GM23248 (cell line): Measurements from ENCODE around the gene PCK2. TPM values are rescaled to one million over a fixed set of nuclear protein-coding genes. Genes with fewer than 3 reads are reported as not detected.
A peak's percentile ranks its signal among the peaks of the same experiment; 100 is the strongest.

ENCODE experiments used
- DNase-seq: peaks from one replicate; pipeline ENCODE4 v3.0.0-alpha.2; 2015
- H2AFZ ChIP-seq: fragments of 200-600 bp; sonication (generic); 2 replicates; pipeline ENCODE4 v1.6.1; 2016; ENCODE audit warnings: antibody characterized with exemption
- H3F3A ChIP-seq: fragments of 200-600 bp; sonication (generic); 2 replicates; pipeline ENCODE4 v1.6.1; 2016; ENCODE audit warnings: mild to moderate bottlenecking, antibody characterized with exemption, mixed run types; ENCODE audit not compliant: insufficient read depth
- H3K27ac ChIP-seq: fragments of 200-600 bp; sonication (generic); 2 replicates; pipeline ENCODE4 v1.5.1; 2016; ENCODE audit warnings: mild to moderate bottlenecking
- H3K27me3 ChIP-seq: fragments of 200-600 bp; sonication (generic); replicated peaks from 2 replicates; pipeline ENCODE4 v1.6.1; 2016; ENCODE audit warnings: mild to moderate bottlenecking; ENCODE audit not compliant: insufficient read depth
- H3K36me3 ChIP-seq: fragments of 200-600 bp; sonication (generic); 2 replicates; pipeline ENCODE4 v1.6.1; 2016; ENCODE audit warnings: low read depth, mild to moderate bottlenecking
- H3K4me1 ChIP-seq: fragments of 200-600 bp; sonication (generic); 2 replicates; pipeline ENCODE4 v1.6.1; 2016; ENCODE audit warnings: mild to moderate bottlenecking; ENCODE audit not compliant: insufficient read depth
- H3K4me2 ChIP-seq: fragments of 200-600 bp; sonication (generic); one replicate; pipeline ENCODE4 v1.6.1; 2016; ENCODE audit warnings: mild to moderate bottlenecking; ENCODE audit not compliant: unreplicated experiment
- H3K4me3 ChIP-seq: fragments of 200-600 bp; sonication (generic); 2 replicates; pipeline ENCODE4 v1.5.1; 2016; ENCODE audit warnings: mild to moderate bottlenecking
- H3K79me2 ChIP-seq: fragments of 200-600 bp; sonication (generic); 2 replicates; pipeline ENCODE4 v1.6.1; 2016; ENCODE audit warnings: mild to moderate bottlenecking; ENCODE audit not compliant: insufficient read depth
- H3K9ac ChIP-seq: fragments of 200-600 bp; sonication (generic); 2 replicates; pipeline ENCODE4 v1.6.1; 2016; ENCODE audit warnings: mild to moderate bottlenecking
- H3K9me2 ChIP-seq: fragments of 200-600 bp; sonication (generic); 2 replicates; pipeline ENCODE4 v1.6.1; 2016; ENCODE audit warnings: mixed run types, mild to moderate bottlenecking, moderate library complexity; ENCODE audit not compliant: insufficient read depth
- H3K9me3 ChIP-seq: fragments of 200-600 bp; sonication (generic); one replicate; pipeline ENCODE4 v1.6.1; 2017; ENCODE audit warnings: low read depth
- H4K20me1 ChIP-seq: fragments of 200-600 bp; sonication (generic); 2 replicates; pipeline ENCODE4 v1.6.0; 2016; ENCODE audit not compliant: insufficient read depth
- EZH2 ChIP-seq: fragments of 200-600 bp; sonication (generic); IDR thresholded peaks from 2 replicates; pipeline ENCODE4 v1.6.1; 2018; ENCODE audit warnings: antibody characterized with exemption, mild to moderate bottlenecking; ENCODE audit not compliant: insufficient read depth, poor library complexity, severe bottlenecking
- EZH2phosphoT487 ChIP-seq: fragments of 200-600 bp; sonication (generic); IDR thresholded peaks from 2 replicates; pipeline ENCODE4 v1.6.1; 2018; ENCODE audit warnings: antibody characterized with exemption, moderate library complexity, mild to moderate bottlenecking, low read depth; ENCODE audit not compliant: insufficient read depth
- WGBS, 2 experiments: methylation state at CpG; one replicate each; pipeline ENCODE4 v1.1.6; 2015 to 2017; ENCODE audit warnings: low lambda C conversion rate in 2 of 2, low coverage in 1 of 2; ENCODE audit errors: missing lambda C conversion rate in 2 of 2; 5-methylcytosine and 5-hydroxymethylcytosine counted together
- in situ Hi-C: fragments of 300-500 bp; cut with MboI; formaldehyde crosslinking; loops from 2 replicates; pipeline ENCODE4 v1.15.0; 2020
- polyA plus RNA-seq: library from polyadenylated mRNA; unstranded; fragments of >200 nt; fragmentation: Nextera tagmentation; extraction: Ambion mirVana; gene quantifications from 2 replicates; pipeline ENCODE4 v1.2.1, GENCODE V29; 2016
- total RNA-seq: library from RNA; depleted of rRNA; stranded (reverse); fragments of >200 nt; shearing (Covaris generic); gene quantifications from 2 replicates; pipeline ENCODE4 v1.2.3, GENCODE V29; 2014

PCK2 gene
- total and polyA plus RNA-seq, 2 experiments from 2014 or later: 84.3 to 148 TPM

GRCh38 chr14:24051789-24052655, 42.1 kb upstream of the PCK2 start, which contains the start of gene CARMIL3:
Gene CARMIL3 (plus strand): TSS chr14:24052009. CDS start chr14:24052154, 145 bp downstream.
- Histone ChIP-seq H3K4me3 (peak within 1 kb of the TSS; percentile 65), H3K9me2 (no peaks in the 10 kb centered on the region), H2AFZ (peak within 1 kb of the TSS; percentile 72), H3K79me2 (no peaks in the 10 kb centered on the region), H4K20me1 (no peaks in the 10 kb centered on the region), H3K36me3 (no peaks in the 10 kb centered on the region), H3K9me3 (no peaks in the 10 kb centered on the region), H3K4me1 (no peaks in the 10 kb centered on the region), H3K27me3 (peaks cover 31% of the 10 kb centered on the region), H3K9ac (peak within 1 kb of the TSS; percentile 26; the same call in 1 of the 2 replicates), H3F3A (no peaks in the 10 kb centered on the region), H3K4me2 (peak within 1 kb of the TSS; percentile 90), H3K27ac (no peak within 1 kb of the TSS)
- in situ Hi-C loops: no loop called here
- peak; percentile 71 for DNase-seq
- 1 to 2% methylated on average over 71 to 88 of the region's 92 CpGs for WGBS, 2 experiments
- TF ChIP-seq EZH2phosphoT487 (no peak), EZH2 (no peak)

- no peaks in the 10 kb centered on the region for H3F3A ChIP-seq
- H3K9me2 ChIP-seq: no peaks in the 10 kb centered on the region
- H2AFZ ChIP-seq: 0 out of 2 replicates have a peak overlapping the region, but pooled peaks have one; percentile 72
- DNase-seq: peak; percentile 59
- H3K9me3 ChIP-seq: no peaks in the 10 kb centered on the region
- H3K27me3 ChIP-seq: peaks cover 31% of the 10 kb centered on the region
- no peak overlapping the region for H3K27ac ChIP-seq
- in situ Hi-C loops: no loop called here
- H3K4me2 ChIP-seq: no peak overlapping the region
- no peak overlapping the region for H3K9ac ChIP-seq
- peak overlapping the region; percentile 65; the same call in 1 of the 2 replicates for H3K4me3 ChIP-seq
- H3K79me2 ChIP-seq: no peaks in the 10 kb centered on the region
- no peaks in the 10 kb centered on the region for H3K36me3 ChIP-seq
- no peak for TF ChIP-seq EZH2phosphoT487
- no peak for TF ChIP-seq EZH2
- H3K4me1 ChIP-seq: no peaks in the 10 kb centered on the region
- H4K20me1 ChIP-seq: no peaks in the 10 kb centered on the region
- WGBS, 2 experiments: 45% methylated on average over 19 to 20 of the region's 20 CpGs
Observed at GRCh38 chr14:24052656-24053547, 41.2 kb upstream of the PCK2 start.

- in situ Hi-C loops: no loop called here
- no peak for DNase-seq
- Histone ChIP-seq H3K4me2 (no peak overlapping the region), H2AFZ (no peak overlapping the region), H3K27ac (no peak overlapping the region), H3F3A (no peaks in the 10 kb centered on the region), H4K20me1 (no peaks in the 10 kb centered on the region), H3K9me2 (no peaks in the 10 kb centered on the region), H3K36me3 (no peaks in the 10 kb centered on the region), H3K27me3 (peaks cover 31% of the 10 kb centered on the region), H3K4me3 (no peak overlapping the region), H3K4me1 (no peaks in the 10 kb centered on the region), H3K9ac (no peak overlapping the region), H3K79me2 (no peaks in the 10 kb centered on the region), H3K9me3 (no peaks in the 10 kb centered on the region)
- WGBS, 2 experiments: 66 to 70% methylated on average over 10 of the region's 10 CpGs
- TF ChIP-seq EZH2phosphoT487 (no peak), EZH2 (no peak)
Observed at GRCh38 chr14:24053548-24054323, 40.4 kb upstream of the PCK2 start.

- H3K27ac ChIP-seq: no peak overlapping the region
- H3K4me2 ChIP-seq: no peak overlapping the region
- no peak overlapping the region for H3K4me3 ChIP-seq
- TF ChIP-seq EZH2 (no peak), EZH2phosphoT487 (no peak)
- in situ Hi-C loops: no loop called here
- H3K79me2 ChIP-seq: no peaks in the 10 kb centered on the region
- H3K9ac ChIP-seq: no peak overlapping the region
- DNase-seq: no peak
- H4K20me1 ChIP-seq: no peaks in the 10 kb centered on the region
- no peaks in the 10 kb centered on the region for H3K9me2 ChIP-seq
- no peaks in the 10 kb centered on the region for H3K4me1 ChIP-seq
- peaks cover 31% of the 10 kb centered on the region for H3K27me3 ChIP-seq
- H3K36me3 ChIP-seq: no peaks in the 10 kb centered on the region
- no peaks in the 10 kb centered on the region for H3F3A ChIP-seq
- no peaks in the 10 kb centered on the region for H3K9me3 ChIP-seq
- no peak overlapping the region for H2AFZ ChIP-seq
- WGBS, 2 experiments: 75 to 88% methylated on average over 6 of the region's 6 CpGs
Observed at GRCh38 chr14:24054324-24054641, 39.8 kb upstream of the PCK2 start.
